Right lobe of liver (tissue), 6 donors: Measurements from ENCODE around the gene SCEL. TPM values are rescaled to one million over a fixed set of nuclear protein-coding genes. Genes with fewer than 3 reads are reported as not detected.

Source experiments
- ATAC-seq, 4 donors: fragments of 200-7000 bp; cut with Tn5 transposase; one replicate each; pipeline ENCODE4 v1.9.1; 2020; ENCODE audit warnings: mild to moderate bottlenecking in 4 of 4, moderate library complexity in 4 of 4
- DNase-seq, 3 donors: peaks; one replicate each; pipeline ENCODE4 v3.0.0-alpha.2; 2020
- H3K27ac ChIP-seq, 3 donors: fragments of 200-600 bp; one replicate each; pipeline ENCODE4 v1.8.0; 2022
- H3K27me3 ChIP-seq, 2 donors: fragments of 200-600 bp; one replicate each; pipeline ENCODE4 v1.8.0; 2022
- H3K36me3 ChIP-seq, 4 donors: fragments of 200-600 bp; sonication (generic) in 1 of 4; one replicate each; pipeline versions ENCODE4 v1.5.1 to v1.8.0; 2017 to 2022; ENCODE audit warnings: control low read depth in 1 of 4
- H3K4me1 ChIP-seq, 4 donors: fragments of 200-600 bp; sonication (generic) in 1 of 4; one replicate each; pipeline versions ENCODE4 v1.5.1 to v1.8.0; 2017 to 2022; ENCODE audit warnings: control low read depth in 1 of 4
- H3K4me3 ChIP-seq, 3 donors: fragments of 200-600 bp; one replicate each; pipeline ENCODE4 v1.8.0; 2022
- H3K9me3 ChIP-seq, 4 donors: fragments of 200-600 bp; sonication (generic) in 1 of 4; one replicate each; pipeline versions ENCODE4 v1.5.1 to v1.8.0; 2017 to 2022; ENCODE audit warnings: control low read depth in 1 of 4
- CTCF ChIP-seq, 4 donors: fragments of 200-600 bp in 3 of 4; fragments of 450-650 bp in 1 of 4; IDR thresholded peaks; one replicate each; pipeline versions ENCODE4 v1.5.1 to v1.8.0; 2016 to 2022; ENCODE audit warnings: antibody characterized with exemption in 4 of 4, mild to moderate bottlenecking in 2 of 4
- POLR2A ChIP-seq: fragments of 450-650 bp; IDR thresholded peaks from one replicate; pipeline ENCODE4 v1.6.1; 2017; ENCODE audit warnings: antibody characterized with exemption, mild to moderate bottlenecking
- WGBS: methylation state at CpG from one replicate; pipeline ENCODE4 v1.1.6; 2018; ENCODE audit warnings: low coverage, low lambda C conversion rate; ENCODE audit not compliant: insufficient coverage; ENCODE audit errors: missing lambda C conversion rate; 5-methylcytosine and 5-hydroxymethylcytosine counted together
- intact Hi-C, 2 donors: fragments of 100-400 bp; cut with DNase I; formaldehyde crosslinking; loops; one replicate each; pipeline versions ENCODE4 v1.11.2 to v1.14.1; 2022
- long read RNA-seq: library from polyadenylated mRNA; unstranded; transcript quantifications from one replicate; pipeline ENCODE4 v2.0.0, GENCODE V29; 2019
- total RNA-seq, 6 experiments: library from RNA; depleted of rRNA in 2 of 6; stranded (reverse); fragments of >200 nt in 2 of 6; fragmentation: NEBNext Ultra II Directional in 3 of 6; extraction: Animal tissue kit (Norgen Biotek cat#: 25700) in 3 of 6; gene quantifications; one replicate each; pipeline versions ENCODE4 v1.1.0 to v1.2.4, GENCODE V29; 2016 to 2023
- donor health status: DM: no; HTN: yes; CAD: no.
- donor health status: DM: no; HTN: no; CAD: no.
- donor health status: DM: no; HTN: no; CAD: no.
- donor health status: DM: no; HTN: yes; CAD: no.
- donor health status: DM: no; HTN: yes; CAD: no.

SCEL gene
- not detected for total RNA-seq
- long read RNA-seq = 0 reads

- TF ChIP-seq CTCF (IDR thresholded peaks at IDR 0.05) = no peak
- no peak for TF ChIP-seq POLR2A
- DNase-seq (no peak), ATAC-seq (no peak)
- WGBS = 40% methylated on average over 1 of the region's 1 CpG
- H3K4me1 ChIP-seq = no peaks in the 10 kb centered on the region
- intact Hi-C loops = no loop called here
- no peaks in the 10 kb centered on the region for H3K9me3 ChIP-seq
- H3K27ac ChIP-seq = no peak within 1 kb of the TSS
- peaks cover 0 to 4% of the 10 kb centered on the region in 2 donors for H3K27me3 ChIP-seq
- no peak within 1 kb of the TSS for H3K4me3 ChIP-seq
- no peaks in the 10 kb centered on the region for H3K36me3 ChIP-seq
These were observed at the start of gene SCEL for GRCh38 chr13:77535448-77535847. TSS of gene SCEL (plus strand) at chr13:77535706. CDS start at chr13:77555876, 20,170 bp downstream.

- H3K4me3 ChIP-seq = no peak overlapping the region
- H3K27ac ChIP-seq = no peak overlapping the region
- intact Hi-C loops = loop anchor here in 1 of 2 donors (10.0 kb wide), 1 partner anchor 145 kb away; no protein-coding TSS in a partner anchor
- DNase-seq = no peak
- no peak for ATAC-seq
- H3K27me3 ChIP-seq = no peaks in the 10 kb centered on the region
- no peak for TF ChIP-seq POLR2A
- TF ChIP-seq CTCF (IDR thresholded peaks at IDR 0.05) = no peak
- no peaks in the 10 kb centered on the region for H3K9me3 ChIP-seq
- no peaks in the 10 kb centered on the region for H3K4me1 ChIP-seq
- 82% methylated on average over 3 of the region's 4 CpGs for WGBS
- H3K36me3 ChIP-seq = no peaks in the 10 kb centered on the region
These were observed 45.8 kb upstream of the SCEL start for GRCh38 chr13:77489566-77490337.

GRCh38 chr13:77492982-77493381 is 42.5 kb upstream of the SCEL start:
- TF ChIP-seq CTCF (IDR thresholded peaks at IDR 0.05) (peak; percentile 21 to 33 (median 26)), POLR2A (no peak)
- intact Hi-C loops = no loop called here
- Histone ChIP-seq H3K4me1 (no peaks in the 10 kb centered on the region), H3K36me3 (no peaks in the 10 kb centered on the region), H3K27ac (no peak overlapping the region), H3K4me3 (no peak overlapping the region), H3K27me3 (no peaks in the 10 kb centered on the region), H3K9me3 (no peaks in the 10 kb centered on the region)
- 10% methylated on average over 1 of the region's 1 CpG for WGBS
- ATAC-seq (peak in 3 of 4 donors; percentile 27 to 57 (median 27)), DNase-seq (no peak)

DNA sequence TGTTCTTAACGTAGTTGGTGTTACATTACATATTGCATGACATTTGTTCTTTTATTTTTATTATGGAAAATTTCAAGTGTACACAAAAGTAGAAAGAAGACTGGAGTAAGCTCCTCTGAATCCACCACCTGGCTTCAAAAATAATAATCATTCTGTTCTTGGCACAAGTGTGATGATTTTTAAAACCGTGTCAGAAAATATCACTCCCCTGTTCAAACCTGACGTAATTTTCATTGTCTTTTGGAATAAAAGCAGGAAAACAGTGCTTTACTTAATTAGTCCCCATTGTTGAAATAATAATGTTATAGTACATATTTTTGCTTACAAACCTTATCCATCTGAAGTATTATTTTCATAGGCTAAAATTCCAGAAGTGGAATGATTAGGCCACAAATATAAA is 41.3 kb upstream of the SCEL start:
- no peaks in the 10 kb centered on the region for H3K9me3 ChIP-seq
- no peaks in the 10 kb centered on the region for H3K36me3 ChIP-seq
- 57% methylated on average over 3 of the region's 3 CpGs for WGBS
- no peak overlapping the region for H3K4me3 ChIP-seq
- ATAC-seq (no peak), DNase-seq (no peak)
- no peak overlapping the region for H3K27ac ChIP-seq
- TF ChIP-seq CTCF (IDR thresholded peaks at IDR 0.05) (no peak), POLR2A (no peak)
- H3K4me1 ChIP-seq = no peaks in the 10 kb centered on the region
- no peaks in the 10 kb centered on the region for H3K27me3 ChIP-seq
- intact Hi-C loops = no loop called here
